Measurements from ENCODE around the gene ABCC3.
"Not testable (repeated sequence)": the region's sequence is repeated elsewhere in the genome, so short reads cannot be mapped to it uniquely, and the experiment has no call there.

Gene ABCC3

GRCh38 chr17:50712641-50713040, 78.0 kb downstream of the ABCC3 start:
- DNase-seq, result no peak

DNA sequence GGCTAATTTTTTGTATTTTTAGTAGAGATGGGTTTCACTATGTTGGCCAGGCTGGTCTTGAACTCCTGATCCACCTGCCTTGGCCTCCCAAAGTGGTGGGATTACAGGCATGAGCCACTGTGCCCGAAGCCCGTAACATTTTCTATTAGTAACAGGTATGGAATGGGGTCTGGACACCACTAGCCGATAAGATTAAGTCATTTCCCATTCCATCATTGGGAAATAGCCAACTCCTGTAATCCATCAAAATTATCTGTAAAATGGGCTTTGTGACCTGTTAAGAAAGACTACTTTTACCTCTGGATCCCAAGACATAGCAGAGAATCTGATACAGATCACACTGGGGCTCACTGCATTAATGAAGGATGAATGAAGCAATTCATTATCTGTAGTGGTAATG, 80.8 kb downstream of the ABCC3 start:
- DNase-seq, result no peak

DNA sequence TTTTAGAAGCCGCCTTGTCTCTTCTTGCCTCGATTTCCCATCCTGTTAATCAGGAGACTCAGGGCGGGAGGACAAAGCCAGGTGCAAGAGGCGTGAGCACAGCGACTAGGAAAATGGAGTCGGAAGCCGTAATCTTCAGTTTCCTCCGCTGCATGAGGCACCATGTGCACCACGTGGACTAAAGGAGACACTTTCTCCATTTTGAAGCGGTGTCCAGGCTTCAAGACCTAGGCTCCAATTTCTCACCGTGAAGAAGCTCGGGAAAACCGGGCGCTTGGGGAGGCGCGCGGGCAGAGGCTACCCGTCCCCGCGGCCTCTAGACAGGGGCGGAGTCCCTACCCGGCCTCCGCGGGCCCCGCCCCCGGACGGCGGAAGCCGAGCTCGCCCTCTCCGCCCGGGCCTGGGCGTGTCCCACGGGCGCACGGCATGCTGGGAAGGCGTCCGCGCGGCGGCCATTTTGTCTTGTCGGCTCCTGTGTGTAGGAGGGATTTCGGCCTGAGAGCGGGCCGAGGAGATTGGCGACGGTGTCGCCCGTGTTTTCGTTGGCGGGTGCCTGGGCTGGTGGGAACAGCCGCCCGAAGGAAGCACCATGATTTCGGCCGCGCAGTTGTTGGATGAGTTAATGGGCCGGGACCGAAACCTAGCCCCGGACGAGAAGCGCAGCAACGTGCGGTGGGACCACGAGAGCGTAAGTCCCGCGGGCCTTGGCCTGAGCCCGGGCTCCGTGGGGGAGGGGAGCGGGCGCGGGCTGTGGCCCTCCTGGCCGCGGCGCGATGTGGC, 84.7 kb downstream of the ABCC3 start, which contains the start of gene LUC7L3:
LUC7L3 (plus strand) TSS at position 460 of the 780 bp plus-strand sequence; CDS start at position 590, 130 bp downstream.
- peak; percentile 94 for DNase-seq

DNA sequence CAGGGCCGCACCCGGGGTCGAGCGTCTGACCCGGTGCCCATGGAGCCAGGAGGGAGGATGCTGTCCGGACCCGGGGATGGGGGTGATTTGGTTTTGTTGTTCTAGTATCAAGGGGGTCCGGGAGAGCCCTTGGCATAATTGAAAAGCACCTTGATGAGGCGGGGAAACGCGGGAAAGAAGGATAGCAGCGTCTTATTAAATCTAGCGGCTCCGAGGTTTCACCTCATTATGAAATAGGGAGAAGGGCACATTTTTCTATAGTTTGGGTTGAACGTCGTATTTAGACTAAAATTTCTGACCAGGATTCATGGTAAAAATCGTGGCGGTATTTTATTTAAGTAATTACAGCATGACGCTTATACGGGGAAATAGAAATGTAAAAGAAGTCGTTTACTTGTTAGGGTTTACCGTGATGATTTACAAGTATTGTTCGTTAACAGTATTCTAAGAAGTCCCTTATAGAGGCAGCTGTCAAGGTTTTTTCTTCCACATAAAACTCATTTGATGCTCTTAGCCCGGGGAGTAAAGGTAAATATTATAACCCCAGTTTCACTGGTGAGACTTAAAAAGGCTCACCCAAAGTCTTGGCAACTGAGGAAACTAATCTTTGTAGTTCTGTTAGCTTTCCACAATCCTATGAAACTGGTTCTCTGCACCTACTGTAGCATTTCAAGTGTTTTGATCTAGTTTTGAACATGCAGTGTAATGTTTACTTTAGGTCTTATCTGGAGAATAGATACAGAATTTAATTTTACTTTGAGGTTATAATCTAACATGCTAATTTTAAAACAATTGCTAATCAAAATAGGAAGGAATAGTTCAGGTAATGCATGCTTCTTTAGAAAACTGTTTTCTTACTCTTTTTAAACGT, 85.5 kb downstream of the ABCC3 start:
- no peak for DNase-seq

GRCh38 chr17:50721194-50722010, 86.7 kb downstream of the ABCC3 start:
- peak; percentile 37 for DNase-seq

DNA sequence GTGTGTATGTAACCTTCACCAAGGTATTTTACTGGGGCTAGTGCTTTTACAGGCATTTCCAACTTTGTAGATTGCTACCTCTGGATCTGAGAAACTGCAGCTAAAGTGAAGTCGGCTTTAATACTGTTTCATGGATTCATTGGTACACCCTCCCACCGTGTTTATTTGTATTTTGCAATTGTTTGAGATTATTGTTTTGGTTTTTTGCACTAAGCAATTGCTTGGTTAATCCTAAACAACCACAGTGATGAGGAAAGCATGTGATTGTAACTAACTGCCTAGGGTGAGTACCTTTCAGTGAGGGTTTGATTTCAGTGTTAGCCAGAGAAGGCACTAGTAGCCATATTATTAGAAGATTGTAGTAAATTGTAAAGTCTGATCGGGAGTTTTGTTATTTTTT, 88.1 kb downstream of the ABCC3 start:
- DNase-seq, result no peak

DNA sequence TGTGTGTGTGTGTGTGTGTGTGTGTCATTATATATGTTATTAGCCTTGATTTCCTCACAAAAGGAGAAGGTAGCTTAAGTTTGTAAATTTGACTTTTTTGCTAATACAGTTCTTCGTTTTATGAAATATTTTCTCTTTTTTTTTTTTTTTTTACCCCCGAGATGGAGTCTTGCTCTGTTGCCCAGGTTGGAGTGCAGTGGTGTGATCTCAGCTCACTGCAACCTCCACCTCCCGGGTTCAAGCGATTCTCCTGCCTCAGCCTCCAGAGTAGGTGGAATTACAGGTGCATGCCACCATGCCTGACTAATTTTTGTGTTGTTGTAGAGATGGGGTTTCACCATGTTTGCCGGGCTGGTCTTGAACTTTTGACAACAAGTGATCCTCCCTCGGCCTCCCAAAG, 89.9 kb downstream of the ABCC3 start:
- DNase-seq, result not testable (repeated sequence)

GRCh38 chr17:50725769-50726655, 91.3 kb downstream of the ABCC3 start:
- DNase-seq, result no peak

- no peak for DNase-seq
Observed at GRCh38 chr17:50728112-50728429, 93.4 kb downstream of the ABCC3 start.

DNA sequence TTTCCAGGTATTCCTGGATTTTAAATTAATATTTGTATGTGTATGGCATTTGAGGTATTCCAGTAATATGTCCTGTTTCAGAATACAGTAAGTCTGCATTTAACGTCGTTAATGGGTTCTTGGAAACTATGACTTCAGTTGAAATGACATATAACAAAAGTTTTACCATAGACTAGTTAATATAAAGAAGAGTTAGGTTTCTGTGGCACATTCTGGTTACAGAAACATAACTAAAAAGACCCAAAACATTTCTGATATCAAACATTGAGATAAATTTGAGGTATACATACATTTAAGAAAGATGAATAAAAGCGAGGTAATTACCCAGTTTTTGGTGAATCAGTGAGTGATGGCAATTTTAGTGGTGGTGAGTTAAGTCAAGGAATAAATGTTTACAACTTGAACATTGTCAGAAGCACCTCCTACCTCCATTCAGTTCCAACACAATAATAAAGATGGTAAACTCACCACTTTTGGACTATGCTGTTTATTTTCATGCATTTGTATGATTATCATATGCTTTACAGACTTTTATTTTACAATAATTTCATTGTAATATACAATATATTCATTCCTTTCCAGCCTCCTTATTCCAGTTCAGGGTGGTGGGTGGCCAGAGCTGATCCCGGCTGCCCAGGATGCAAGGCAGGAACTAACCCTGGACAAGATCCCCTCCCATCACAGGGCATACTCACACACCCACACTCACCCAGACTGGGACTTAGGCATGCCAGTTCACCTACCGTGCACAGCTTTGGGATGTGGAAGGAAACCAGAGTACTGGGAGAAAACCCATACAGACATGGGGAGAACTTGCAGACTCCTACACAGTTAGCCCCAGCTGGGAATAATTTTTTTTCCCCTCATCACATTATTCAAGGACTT, 94.4 kb downstream of the ABCC3 start:
- DNase-seq, result no peak

GRCh38 chr17:50731575-50732460, 97.1 kb downstream of the ABCC3 start:
- no peak for DNase-seq

- DNase-seq, result no peak
Observed at GRCh38 chr17:50735287-50735686, 100.6 kb downstream of the ABCC3 start.

DNA sequence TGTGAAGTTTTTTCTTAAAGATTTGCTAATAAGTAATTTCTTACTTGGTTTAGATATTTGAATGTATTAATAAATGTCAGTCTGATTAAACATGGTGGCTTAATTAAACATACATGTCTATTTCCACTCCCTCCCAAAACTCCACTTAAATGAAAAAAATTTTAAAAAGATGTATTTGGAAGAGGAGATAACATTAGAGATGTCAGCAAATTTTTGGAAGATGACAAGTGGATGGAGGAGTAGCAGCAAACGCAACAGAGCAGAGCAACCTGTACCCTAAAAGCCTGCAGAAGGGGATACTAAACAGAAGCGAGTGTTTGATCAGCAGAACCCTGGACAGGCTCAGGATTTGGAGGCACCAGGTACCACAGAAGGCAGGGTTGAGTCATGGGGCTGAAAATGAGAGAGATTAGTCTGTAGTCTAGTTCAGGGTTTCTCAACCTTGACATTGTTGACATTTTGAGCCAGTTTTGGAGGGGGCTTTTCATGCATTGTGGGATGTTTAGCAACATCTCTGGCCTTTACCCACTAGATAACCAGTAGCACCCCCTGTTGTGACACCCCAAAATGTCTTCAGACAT, 102.5 kb downstream of the ABCC3 start:
- DNase-seq, result no peak

DNA sequence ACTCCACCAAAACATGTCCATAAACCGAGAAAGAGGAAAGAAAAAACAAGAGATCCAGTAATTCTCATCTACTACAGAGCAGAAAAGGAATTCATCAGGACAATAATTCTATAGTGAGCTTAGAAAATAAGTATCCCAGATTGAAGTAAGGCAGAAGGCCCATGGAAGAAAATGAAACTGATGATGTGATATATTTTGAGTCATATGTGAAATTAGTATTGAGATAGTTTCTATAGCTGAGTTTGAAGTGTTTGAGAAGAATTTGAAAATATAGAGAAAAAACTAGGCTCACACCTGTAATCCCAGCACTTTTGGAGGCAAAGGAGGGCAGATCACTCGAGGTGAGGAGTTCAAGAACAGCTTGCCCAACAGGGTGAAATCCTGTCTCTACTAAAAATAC, 104.4 kb downstream of the ABCC3 start:
- DNase-seq, result no peak
